BJ (cell line): ENCODE measurements around the gene PLXNB1. TPM values are rescaled to one million over a fixed set of nuclear protein-coding genes. Genes with fewer than 3 reads are reported as not detected.

ENCODE experiments used
- CTCF ChIA-PET: fragments of 350-600 bp; formaldehyde crosslinking; extraction: SDS; loops from one replicate; lab custom pipeline; 2021; ENCODE audit warnings: antibody characterized with exemption, inconsistent platforms; lab: Yijun Ruan, JAX
- POLR2A ChIA-PET: fragments of 300-600 bp; sonication (Branson Sonifier 250); formaldehyde crosslinking; extraction: SDS; loops from one replicate; lab custom pipeline; 2021; ENCODE audit warnings: antibody characterized with exemption; lab: Charles Lee
- DNase-seq: peaks from one replicate; pipeline ENCODE4 v3.0.0-alpha.2; 2011; ENCODE audit warnings: low read depth
- H3K27me3 ChIP-seq: 2 replicates; pipeline ENCODE4 v1.6.0; 2011; ENCODE audit warnings: low read length; ENCODE audit not compliant: control insufficient read depth, insufficient read depth
- H3K36me3 ChIP-seq: 2 replicates; pipeline ENCODE4 v1.5.1; 2011; ENCODE audit warnings: low read length; ENCODE audit not compliant: control insufficient read depth, insufficient read depth
- H3K4me3 ChIP-seq: 2 replicates; pipeline ENCODE4 v1.5.1; 2011; ENCODE audit warnings: low read depth, mild to moderate bottlenecking, control low read depth, low read length
- polyA plus RNA-seq: library from polyadenylated mRNA; depleted of rRNA; stranded (reverse); fragments of >200 nt; gene quantifications from 2 replicates; pipeline ENCODE4 v1.2.3, GENCODE V29; 2011
- TF ChIP-seq, protein P1 (sequence below): IDR thresholded peaks from 2 replicates; pipeline ENCODE4 v1.5.1; 2011; ENCODE audit warnings: low read depth, mild to moderate bottlenecking, control low read depth, inconsistent platforms, low read length, moderate library complexity; ENCODE audit not compliant: insufficient read depth

PLXNB1 gene
- polyA plus RNA-seq, 1 experiment: 26.3 TPM

DNA sequence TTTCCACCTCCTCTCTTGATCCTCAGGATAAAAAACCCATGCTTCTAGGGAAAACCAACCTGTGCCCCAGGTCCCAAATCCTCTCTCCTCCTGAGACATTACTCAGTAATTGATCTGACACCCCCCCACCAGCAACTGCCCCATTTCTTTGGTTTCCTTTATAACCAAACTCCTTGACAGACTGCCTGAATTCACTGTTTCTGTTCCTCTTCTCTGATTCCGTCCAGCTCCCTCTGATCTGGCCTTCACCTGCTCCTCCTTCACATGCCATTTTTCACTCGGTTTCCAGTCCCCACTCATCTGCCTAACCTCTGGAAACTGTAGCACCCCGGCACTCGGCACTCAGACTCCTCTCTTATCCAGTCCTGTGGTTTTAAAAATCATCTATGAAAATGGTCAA, 7.9 kb upstream of the PLXNB1 start:
- POLR2A ChIA-PET: no interaction called here
- no peaks in the 10 kb centered on the region for H3K27me3 ChIP-seq
- CTCF ChIA-PET: interaction anchor here (2.1 to 7.6 kb wide), 5 partner anchors 36 to 245 kb away, joined by 6 to 263 read pairs (median 66); no protein-coding TSS in a partner anchor
- 0 out of 2 replicates have a peak, but pooled peaks cover 2% of the 10 kb centered on the region for H3K36me3 ChIP-seq
- TF ChIP-seq, protein P1, sequence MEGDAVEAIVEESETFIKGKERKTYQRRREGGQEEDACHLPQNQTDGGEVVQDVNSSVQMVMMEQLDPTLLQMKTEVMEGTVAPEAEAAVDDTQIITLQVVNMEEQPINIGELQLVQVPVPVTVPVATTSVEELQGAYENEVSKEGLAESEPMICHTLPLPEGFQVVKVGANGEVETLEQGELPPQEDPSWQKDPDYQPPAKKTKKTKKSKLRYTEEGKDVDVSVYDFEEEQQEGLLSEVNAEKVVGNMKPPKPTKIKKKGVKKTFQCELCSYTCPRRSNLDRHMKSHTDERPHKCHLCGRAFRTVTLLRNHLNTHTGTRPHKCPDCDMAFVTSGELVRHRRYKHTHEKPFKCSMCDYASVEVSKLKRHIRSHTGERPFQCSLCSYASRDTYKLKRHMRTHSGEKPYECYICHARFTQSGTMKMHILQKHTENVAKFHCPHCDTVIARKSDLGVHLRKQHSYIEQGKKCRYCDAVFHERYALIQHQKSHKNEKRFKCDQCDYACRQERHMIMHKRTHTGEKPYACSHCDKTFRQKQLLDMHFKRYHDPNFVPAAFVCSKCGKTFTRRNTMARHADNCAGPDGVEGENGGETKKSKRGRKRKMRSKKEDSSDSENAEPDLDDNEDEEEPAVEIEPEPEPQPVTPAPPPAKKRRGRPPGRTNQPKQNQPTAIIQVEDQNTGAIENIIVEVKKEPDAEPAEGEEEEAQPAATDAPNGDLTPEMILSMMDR: no peak
- H3K4me3 ChIP-seq: no peak overlapping the region
- DNase-seq: no peak

DNA sequence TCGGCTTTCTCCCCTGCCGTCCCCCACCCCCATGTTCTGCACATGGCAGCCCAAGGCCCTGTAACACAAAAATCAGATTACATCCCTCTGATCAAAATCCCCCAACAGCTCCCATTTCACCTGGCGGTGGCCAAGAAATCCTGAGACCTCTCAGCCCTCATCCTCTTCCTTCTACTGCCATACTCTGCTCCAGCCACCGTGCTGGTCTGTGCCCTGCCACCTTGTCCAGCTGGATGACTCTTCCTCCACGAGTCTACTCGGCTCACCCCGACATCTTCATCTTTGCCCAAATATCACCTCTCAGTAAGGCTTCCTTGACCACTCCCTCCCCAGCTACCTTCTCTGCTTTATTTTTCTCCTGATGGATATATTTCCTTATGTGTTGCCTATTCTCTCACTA, 7.0 kb upstream of the PLXNB1 start:
- TF ChIP-seq, protein P1: no peak
- Histone ChIP-seq H3K27me3 (no peaks in the 10 kb centered on the region), H3K4me3 (no peak overlapping the region), H3K36me3 (0 out of 2 replicates have a peak, but pooled peaks cover 2% of the 10 kb centered on the region)
- DNase-seq: no peak
- CTCF ChIA-PET: interaction anchor here (0.8 to 7.6 kb wide), 35 partner anchors 10 to 248 kb away, joined by 3 to 263 read pairs (median 8); partner anchors contain the start of genes ATRIP, CDC25A and ZNF589
- POLR2A ChIA-PET: no interaction called here

DNA sequence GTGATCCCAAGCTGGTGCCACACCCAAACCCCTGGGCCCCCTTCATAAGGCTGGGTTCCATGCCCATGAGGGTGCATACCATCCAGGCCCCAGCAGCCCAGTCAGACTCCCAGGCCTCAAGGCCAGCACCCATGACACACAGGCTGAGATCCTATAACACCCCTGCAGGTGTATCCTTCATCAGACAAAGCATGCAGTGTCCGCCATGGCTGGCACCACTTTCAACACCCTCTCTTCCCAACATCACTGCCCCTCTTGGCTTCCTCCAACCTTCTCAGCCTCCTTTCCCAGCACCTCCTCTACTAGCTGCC, 6.5 kb upstream of the PLXNB1 start:
- POLR2A ChIA-PET: no interaction called here
- CTCF ChIA-PET: interaction anchor here (0.5 to 7.6 kb wide), 69 partner anchors 10 to 394 kb away, joined by 3 to 263 read pairs (median 4); partner anchors contain the start of genes ATRIP, CAMP, CDC25A and ZNF589

DNA sequence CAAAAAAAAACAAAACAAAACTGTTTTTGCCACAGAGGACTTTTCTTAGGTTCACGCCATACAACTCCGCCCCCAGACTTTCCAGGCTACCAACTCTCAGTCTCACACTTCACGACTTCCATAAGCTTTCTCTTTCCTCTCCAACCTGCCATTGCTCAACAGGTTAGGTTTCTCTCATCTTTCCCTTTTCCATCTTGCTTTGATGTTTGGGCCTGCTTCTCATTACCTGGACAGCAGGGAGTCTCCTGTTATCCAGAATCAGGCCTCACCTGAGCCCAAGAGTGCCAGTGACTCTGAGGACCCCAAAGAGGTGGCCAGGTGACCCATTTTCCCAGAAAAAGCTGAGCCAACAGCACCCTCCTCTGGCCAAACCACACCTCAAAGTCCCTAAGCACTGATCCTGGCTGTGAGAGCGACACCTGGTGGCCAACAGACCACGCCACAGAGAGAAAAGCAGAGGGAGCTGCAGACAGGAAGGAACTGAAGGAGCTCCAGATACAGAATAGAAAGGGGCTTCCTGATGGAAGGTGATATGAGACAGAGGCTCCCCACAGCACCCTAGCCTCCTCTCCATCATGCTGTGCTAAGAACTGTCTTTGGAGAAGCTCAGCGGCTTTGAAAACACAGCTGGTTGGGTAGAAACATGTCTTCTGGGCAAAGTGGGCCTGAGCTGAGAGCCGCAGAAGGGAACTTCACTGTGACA, 6.0 kb upstream of the PLXNB1 start:
- H3K4me3 ChIP-seq: no peak overlapping the region
- no peak for DNase-seq
- CTCF ChIA-PET: interaction anchor here (0.5 to 7.6 kb wide), 70 partner anchors 11 to 394 kb away, joined by 3 to 263 read pairs (median 4); partner anchors contain the start of genes ATRIP, CAMP, CDC25A and ZNF589
- no peaks in the 10 kb centered on the region for H3K27me3 ChIP-seq
- H3K36me3 ChIP-seq: 0 out of 2 replicates have a peak, but pooled peaks cover 2% of the 10 kb centered on the region
- POLR2A ChIA-PET: no interaction called here
- TF ChIP-seq, protein P1: peak; percentile 99

More for the DNA sequence above, 6.5 kb upstream of the PLXNB1 start:
- Histone ChIP-seq H3K27me3 (no peaks in the 10 kb centered on the region), H3K36me3 (0 out of 2 replicates have a peak, but pooled peaks cover 2% of the 10 kb centered on the region), H3K4me3 (no peak overlapping the region)
- TF ChIP-seq, protein P1: no peak
- no peak for DNase-seq

DNA sequence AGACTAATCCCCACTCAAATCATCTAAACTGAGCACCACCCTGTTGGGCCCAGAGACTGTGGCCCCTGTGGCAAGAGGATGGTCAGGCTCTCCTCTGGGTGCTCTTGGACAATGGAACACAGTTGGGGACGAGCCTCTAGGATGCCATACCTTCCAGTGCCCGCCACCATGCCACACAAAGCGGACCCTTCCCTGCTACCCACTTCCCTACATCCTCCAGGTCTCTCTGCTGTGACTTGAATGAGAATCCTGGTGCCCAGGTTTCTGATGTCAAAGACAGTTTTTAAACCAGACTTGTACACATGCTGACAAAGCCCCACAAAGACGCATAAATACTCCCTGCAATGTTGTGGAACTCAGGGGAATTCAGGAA, 5.3 kb upstream of the PLXNB1 start:
- TF ChIP-seq, protein P1: no peak
- CTCF ChIA-PET: interaction anchor here (0.7 to 7.6 kb wide), 36 partner anchors 10 to 246 kb away, joined by 3 to 263 read pairs (median 8); partner anchors contain the start of genes ATRIP, CAMP and CDC25A
- Histone ChIP-seq H3K36me3 (0 out of 2 replicates have a peak, but pooled peaks cover 2% of the 10 kb centered on the region), H3K27me3 (no peaks in the 10 kb centered on the region), H3K4me3 (no peak overlapping the region)
- no peak for DNase-seq
- POLR2A ChIA-PET: no interaction called here
